Suprapubic skin (tissue), 4 donors: ENCODE measurements around the gene OGA.

Source experiments
- CTCF ChIP-seq, 2 donors: fragments of 200-600 bp in 1 of 2; fragments of 450-650 bp in 1 of 2; sonication (generic) in 1 of 2; IDR thresholded peaks; one replicate each; pipeline ENCODE4 v1.5.1; 2016 to 2019; ENCODE audit warnings: antibody characterized with exemption in 2 of 2, mild to moderate bottlenecking in 1 of 2, moderate library complexity in 1 of 2
- POLR2A ChIP-seq, 2 donors: fragments of 450-650 bp; IDR thresholded peaks; one replicate each; pipeline ENCODE4 v1.6.1; 2017; ENCODE audit warnings: antibody characterized with exemption in 2 of 2, mild to moderate bottlenecking in 2 of 2, moderate library complexity in 2 of 2
- POLR2AphosphoS5 ChIP-seq, 3 donors: sonication (generic); formaldehyde crosslinking; IDR thresholded peaks; one replicate each; pipeline ENCODE4 v1.6.1; 2017; ENCODE audit warnings: antibody characterized with exemption in 3 of 3

- TF ChIP-seq CTCF (IDR thresholded peaks at IDR 0.05) (no peak), POLR2A (IDR thresholded peaks at IDR 0.05) (no peak), POLR2AphosphoS5 (IDR thresholded peaks at IDR 0.05) (no peak)
Measured at GRCh38 chr10:101829561-101830315, 11.5 kb upstream of the OGA start.
